ENCODE measurements around the gene RNF213.

RNF213 gene

DNA sequence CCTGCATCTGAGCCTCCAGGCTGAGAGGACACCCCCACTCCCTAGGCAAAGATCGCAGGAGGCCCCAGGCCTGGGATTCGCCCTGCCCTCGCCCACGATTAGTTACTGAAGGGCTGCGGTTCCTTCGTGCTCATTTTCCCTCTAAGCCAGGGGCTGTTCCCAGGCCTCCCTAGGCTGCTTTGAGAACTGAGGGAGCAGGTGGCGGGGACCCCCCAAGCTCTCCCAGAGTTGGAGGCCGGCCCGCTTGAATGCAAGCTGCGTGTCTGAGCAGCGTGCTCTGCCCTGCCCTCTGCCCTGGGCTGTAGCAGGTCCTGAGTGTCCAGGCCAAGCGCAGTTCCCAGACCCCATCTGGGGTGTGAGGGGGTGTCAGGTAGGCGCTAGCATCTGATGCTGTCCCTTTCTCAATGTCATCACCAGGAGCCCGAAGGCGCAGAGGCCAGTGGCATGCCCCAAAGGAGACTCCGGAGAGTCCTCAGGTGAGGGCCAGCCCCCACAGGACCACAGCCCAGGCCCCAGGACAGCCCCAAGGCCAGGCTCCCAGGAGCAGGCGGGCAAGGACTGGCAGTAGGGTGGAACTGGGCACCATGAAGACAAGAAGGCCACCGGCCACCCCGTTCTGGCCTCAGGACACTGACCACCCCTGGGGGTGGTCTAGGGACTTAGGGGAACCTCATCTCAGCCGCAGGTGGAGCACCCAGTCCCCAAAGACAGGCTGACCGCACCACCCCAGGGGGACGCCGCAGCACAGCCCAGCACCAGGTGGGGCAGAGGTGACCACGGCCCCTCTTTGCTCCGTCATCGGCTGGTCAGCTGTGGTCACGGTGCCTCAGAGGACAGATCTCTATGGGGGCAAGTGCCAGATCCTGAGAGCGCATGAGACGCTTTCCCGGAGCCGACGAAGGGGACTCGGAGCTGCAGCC, 169.0 kb downstream of the RNF213 start:
- no peak for TF ChIP-seq FOXP2 (optimal IDR thresholded peaks at IDR 0.05; ENCODE audit: borderline replicate concordance, extremely low read depth, extremely low read length, insufficient read depth)
- TF ChIP-seq SIN3A (IDR thresholded peaks at IDR 0.05; ENCODE audit: borderline replicate concordance, insufficient read depth, low read length) = no peak
- TF ChIP-seq TAF1 (IDR thresholded peaks at IDR 0.05; ENCODE audit: borderline replicate concordance, insufficient read depth, low read length) = no peak
- TF ChIP-seq, protein P1, sequence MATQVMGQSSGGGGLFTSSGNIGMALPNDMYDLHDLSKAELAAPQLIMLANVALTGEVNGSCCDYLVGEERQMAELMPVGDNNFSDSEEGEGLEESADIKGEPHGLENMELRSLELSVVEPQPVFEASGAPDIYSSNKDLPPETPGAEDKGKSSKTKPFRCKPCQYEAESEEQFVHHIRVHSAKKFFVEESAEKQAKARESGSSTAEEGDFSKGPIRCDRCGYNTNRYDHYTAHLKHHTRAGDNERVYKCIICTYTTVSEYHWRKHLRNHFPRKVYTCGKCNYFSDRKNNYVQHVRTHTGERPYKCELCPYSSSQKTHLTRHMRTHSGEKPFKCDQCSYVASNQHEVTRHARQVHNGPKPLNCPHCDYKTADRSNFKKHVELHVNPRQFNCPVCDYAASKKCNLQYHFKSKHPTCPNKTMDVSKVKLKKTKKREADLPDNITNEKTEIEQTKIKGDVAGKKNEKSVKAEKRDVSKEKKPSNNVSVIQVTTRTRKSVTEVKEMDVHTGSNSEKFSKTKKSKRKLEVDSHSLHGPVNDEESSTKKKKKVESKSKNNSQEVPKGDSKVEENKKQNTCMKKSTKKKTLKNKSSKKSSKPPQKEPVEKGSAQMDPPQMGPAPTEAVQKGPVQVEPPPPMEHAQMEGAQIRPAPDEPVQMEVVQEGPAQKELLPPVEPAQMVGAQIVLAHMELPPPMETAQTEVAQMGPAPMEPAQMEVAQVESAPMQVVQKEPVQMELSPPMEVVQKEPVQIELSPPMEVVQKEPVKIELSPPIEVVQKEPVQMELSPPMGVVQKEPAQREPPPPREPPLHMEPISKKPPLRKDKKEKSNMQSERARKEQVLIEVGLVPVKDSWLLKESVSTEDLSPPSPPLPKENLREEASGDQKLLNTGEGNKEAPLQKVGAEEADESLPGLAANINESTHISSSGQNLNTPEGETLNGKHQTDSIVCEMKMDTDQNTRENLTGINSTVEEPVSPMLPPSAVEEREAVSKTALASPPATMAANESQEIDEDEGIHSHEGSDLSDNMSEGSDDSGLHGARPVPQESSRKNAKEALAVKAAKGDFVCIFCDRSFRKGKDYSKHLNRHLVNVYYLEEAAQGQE (IDR thresholded peaks at IDR 0.05; ENCODE audit: insufficient read depth in 1 of 2, low read depth in 2 of 2, low read length in 2 of 2) = no peak
- TF ChIP-seq POLR2AphosphoS5 (IDR thresholded peaks at IDR 0.05; ENCODE audit: low read depth, low read length) = no peak

DNA sequence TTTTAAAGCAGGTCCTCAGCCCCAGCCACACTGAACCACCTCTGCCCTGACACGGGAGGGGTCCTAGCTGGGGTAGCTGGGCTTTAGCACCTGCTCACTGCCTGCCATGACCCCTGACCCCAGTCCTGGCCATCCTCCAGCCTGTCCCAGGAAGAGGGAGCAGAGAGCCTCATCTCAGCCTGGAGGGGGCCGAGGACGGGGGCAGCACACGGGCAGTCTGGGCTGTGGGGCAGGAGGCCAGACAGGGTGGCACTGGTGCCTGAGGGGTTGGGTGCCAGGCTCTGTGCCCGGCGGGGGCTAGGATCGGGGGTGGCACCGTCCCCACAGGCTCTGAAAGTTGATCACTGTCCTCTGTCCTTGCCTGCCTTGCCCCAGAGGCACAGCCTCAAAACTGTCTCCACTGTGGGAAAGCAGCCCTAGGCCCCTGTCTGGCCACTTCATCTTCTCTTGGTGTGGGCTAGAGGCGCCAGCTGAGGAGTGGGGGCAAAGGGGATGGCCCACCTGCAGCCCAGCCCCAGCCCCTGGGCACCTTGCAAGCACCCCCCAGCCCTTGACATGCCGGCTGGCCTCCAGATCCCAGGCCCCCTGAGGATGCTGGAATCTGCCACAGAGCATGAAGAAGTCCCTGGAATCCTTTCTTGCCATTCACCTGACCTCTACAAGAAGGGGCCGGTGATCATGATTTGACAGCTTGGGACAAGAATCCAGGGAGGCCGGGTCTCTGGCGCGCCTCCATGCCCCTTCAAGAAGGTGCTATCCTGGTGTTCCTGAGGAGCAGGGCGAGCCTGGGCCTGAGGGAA, 170.0 kb downstream of the RNF213 start:
- TF ChIP-seq, protein P1 (IDR thresholded peaks at IDR 0.05; ENCODE audit: insufficient read depth in 1 of 2, low read depth in 2 of 2, low read length in 2 of 2) = no peak
- no peak for TF ChIP-seq SIN3A (IDR thresholded peaks at IDR 0.05; ENCODE audit: borderline replicate concordance, insufficient read depth, low read length)
- TF ChIP-seq FOXP2 (optimal IDR thresholded peaks at IDR 0.05; ENCODE audit: borderline replicate concordance, extremely low read depth, extremely low read length, insufficient read depth) = no peak
- TF ChIP-seq TAF1 (IDR thresholded peaks at IDR 0.05; ENCODE audit: borderline replicate concordance, insufficient read depth, low read length) = no peak
- TF ChIP-seq POLR2AphosphoS5 (IDR thresholded peaks at IDR 0.05; ENCODE audit: low read depth, low read length) = no peak

DNA sequence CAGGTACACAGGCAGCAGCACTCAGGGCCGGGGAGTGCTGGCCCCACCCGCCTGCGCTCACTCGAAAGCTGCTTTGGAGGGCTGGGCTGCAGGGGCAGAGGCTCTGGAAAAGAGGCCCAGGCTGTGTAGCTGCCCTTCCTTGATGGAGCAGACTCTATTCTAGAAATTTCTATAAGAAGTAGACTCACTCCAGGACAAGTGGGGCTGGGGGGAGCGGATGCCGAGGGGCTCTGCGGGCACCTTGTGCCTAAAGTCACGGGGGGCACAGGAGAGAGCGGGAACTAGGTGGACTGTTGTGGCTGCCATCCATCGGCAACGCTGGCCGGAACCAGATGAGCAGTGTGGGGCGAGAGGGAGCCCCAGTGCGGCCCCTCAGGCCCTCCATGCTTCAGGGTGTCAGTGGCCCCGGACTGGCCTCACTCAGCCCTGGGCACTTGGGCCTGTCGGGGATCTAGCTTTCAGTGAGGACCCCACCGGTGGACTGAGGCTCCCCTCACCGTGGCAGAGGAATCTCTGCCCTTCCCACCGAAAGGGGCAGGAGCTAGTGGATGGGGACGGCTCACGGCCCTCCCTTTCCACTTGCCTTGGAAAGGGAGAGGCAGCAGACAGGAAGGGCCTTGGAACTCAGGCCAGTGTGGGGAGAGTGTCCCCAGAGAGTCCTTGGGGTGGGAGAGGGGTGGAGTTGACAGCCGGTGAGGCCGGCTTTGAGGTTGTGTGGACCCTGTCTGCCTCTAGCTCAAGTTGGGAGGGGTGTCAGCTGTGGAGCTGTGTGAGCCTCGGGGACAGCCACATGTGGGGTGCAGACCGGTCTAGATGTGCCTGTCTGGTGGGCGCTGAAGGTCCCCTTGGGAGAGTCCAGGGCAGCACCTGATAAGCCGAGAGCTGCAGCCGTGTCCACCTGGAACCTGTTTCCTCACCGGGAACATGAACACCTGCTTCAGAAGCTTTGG, 170.9 kb downstream of the RNF213 start:
- TF ChIP-seq SIN3A (IDR thresholded peaks at IDR 0.05; ENCODE audit: borderline replicate concordance, insufficient read depth, low read length) = no peak
- TF ChIP-seq TAF1 (IDR thresholded peaks at IDR 0.05; ENCODE audit: borderline replicate concordance, insufficient read depth, low read length) = no peak
- TF ChIP-seq, protein P1 (IDR thresholded peaks at IDR 0.05; ENCODE audit: insufficient read depth in 1 of 2, low read depth in 2 of 2, low read length in 2 of 2) = no peak
- no peak for TF ChIP-seq FOXP2 (optimal IDR thresholded peaks at IDR 0.05; ENCODE audit: borderline replicate concordance, extremely low read depth, extremely low read length, insufficient read depth)
- no peak for TF ChIP-seq POLR2AphosphoS5 (IDR thresholded peaks at IDR 0.05; ENCODE audit: low read depth, low read length)

DNA sequence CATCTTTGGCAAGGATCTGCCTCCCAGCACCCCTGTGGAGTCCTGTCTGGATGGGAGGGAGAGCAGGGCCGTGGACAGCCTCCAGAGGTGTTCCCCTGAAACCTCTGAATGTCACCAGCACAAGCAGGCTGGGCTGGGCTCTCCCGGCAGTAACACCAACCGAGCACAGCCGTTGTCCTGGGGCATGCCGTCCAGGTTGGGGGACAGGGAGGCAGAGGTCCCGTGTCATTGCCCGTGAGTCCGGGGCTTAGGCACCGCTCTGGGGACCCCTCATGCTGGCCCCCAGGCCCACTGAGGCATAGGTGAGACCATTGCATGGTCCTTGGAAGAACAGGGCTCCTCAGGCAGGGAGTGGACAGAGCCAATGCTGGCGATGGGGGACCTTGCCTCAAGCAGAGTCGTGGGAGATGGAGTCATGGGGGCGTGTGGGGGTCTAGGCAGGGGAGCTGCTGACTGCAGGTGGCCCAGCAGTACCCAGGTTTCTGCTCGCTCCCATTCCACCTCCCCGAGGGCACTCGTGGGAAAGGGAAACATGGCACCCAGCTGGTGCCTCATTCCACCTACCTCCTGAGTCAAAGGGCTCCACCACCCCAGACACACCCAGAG, 171.8 kb downstream of the RNF213 start:
- TF ChIP-seq, protein P1 (IDR thresholded peaks at IDR 0.05; ENCODE audit: insufficient read depth in 1 of 2, low read depth in 2 of 2, low read length in 2 of 2) = no peak
- TF ChIP-seq FOXP2 (optimal IDR thresholded peaks at IDR 0.05; ENCODE audit: borderline replicate concordance, extremely low read depth, extremely low read length, insufficient read depth) (no peak), POLR2AphosphoS5 (IDR thresholded peaks at IDR 0.05; ENCODE audit: low read depth, low read length) (no peak)

All from PFSK-1 (cell line).